Cerebellar cortex (tissue), 1 donor: Measurements from ENCODE around the gene PARD3.

Experiments used
- DNase-seq: peaks from one replicate; pipeline ENCODE4 v3.0.0-alpha.2; 2015; ENCODE audit warnings: low spot score

The PARD3 gene

GRCh38 chr10:34250722-34251121, 564.4 kb downstream of the PARD3 start:
- DNase-seq, result no peak

GRCh38 chr10:34249634-34250033, 565.5 kb downstream of the PARD3 start:
- no peak for DNase-seq

GRCh38 chr10:34247560-34247959, 567.5 kb downstream of the PARD3 start:
- no peak for DNase-seq

GRCh38 chr10:34244756-34245484, 570.2 kb downstream of the PARD3 start:
- DNase-seq, result no peak

- DNase-seq, result no peak
Measured at GRCh38 chr10:34241226-34242000, 573.7 kb downstream of the PARD3 start.

GRCh38 chr10:34240039-34240438, 575.1 kb downstream of the PARD3 start:
- no peak for DNase-seq

- DNase-seq, result no peak
Measured at GRCh38 chr10:34237898-34238455, 577.1 kb downstream of the PARD3 start.

- no peak for DNase-seq
Measured at GRCh38 chr10:34236931-34237330, 578.2 kb downstream of the PARD3 start.

- no peak for DNase-seq
Measured at GRCh38 chr10:34235164-34235832, 579.8 kb downstream of the PARD3 start.

GRCh38 chr10:34232481-34232880, 582.6 kb downstream of the PARD3 start:
- DNase-seq, result no peak

GRCh38 chr10:34231441-34232180, 583.5 kb downstream of the PARD3 start:
- DNase-seq, result no peak

GRCh38 chr10:34229917-34230316, 585.2 kb downstream of the PARD3 start:
- no peak for DNase-seq

GRCh38 chr10:34228066-34228465, 587.0 kb downstream of the PARD3 start:
- no peak for DNase-seq

- DNase-seq, result no peak
Measured at GRCh38 chr10:34224639-34225038, 590.5 kb downstream of the PARD3 start.

GRCh38 chr10:34223658-34224057, 591.4 kb downstream of the PARD3 start:
- no peak for DNase-seq

- no peak for DNase-seq
Measured at GRCh38 chr10:34222359-34222758, 592.7 kb downstream of the PARD3 start.

GRCh38 chr10:34219753-34220548, 595.1 kb downstream of the PARD3 start:
- no peak for DNase-seq

- DNase-seq, result no peak
Measured at GRCh38 chr10:34217524-34217923, 597.6 kb downstream of the PARD3 start.

GRCh38 chr10:34216348-34216945, 598.6 kb downstream of the PARD3 start:
- no peak for DNase-seq

GRCh38 chr10:34213805-34214197, 601.3 kb downstream of the PARD3 start:
- no peak for DNase-seq
